A673 (cell line): ENCODE results near the gene TNFSF8. TPM values are rescaled to one million over a fixed set of nuclear protein-coding genes. Genes with fewer than 3 reads are reported as not detected.

Experiments used
- BruUV-seq: library from RNA; stranded (reverse); fragments of 400-500 nt; replicated peaks from 2 replicates; lab custom pipeline; 2021; lab: Mats Ljungman, UMichigan
- CTCF ChIA-PET: fragments of 300-600 bp; sonication (Branson Sonifier 250); formaldehyde crosslinking; loops from one replicate; lab custom pipeline; 2022; ENCODE audit warnings: antibody characterized with exemption; lab: Charles Lee
- POLR2A ChIA-PET: fragments of 300-600 bp; sonication (Branson Sonifier 250); formaldehyde crosslinking; loops from one replicate; lab custom pipeline; 2022; ENCODE audit warnings: antibody characterized with exemption; ENCODE audit not compliant: low non-redundant PET; lab: Charles Lee
- DNase-seq: peaks from one replicate; pipeline ENCODE4 v3.0.0-alpha.2; 2015; ENCODE audit warnings: low spot score
- H3K27ac ChIP-seq: fragments of 200-600 bp; sonication (generic); 2 replicates; pipeline ENCODE4 v1.5.1; 2016; ENCODE audit warnings: mixed run types, low read depth, mild to moderate bottlenecking, mixed read lengths, antibody characterized with exemption, low read length; ENCODE audit not compliant: poor library complexity, severe bottlenecking
- H3K27me3 ChIP-seq: fragments of 200-600 bp; sonication (generic); replicated peaks from 2 replicates; pipeline ENCODE4 v1.6.1; 2017; ENCODE audit warnings: mixed run types, low read depth, mild to moderate bottlenecking, mixed read lengths, antibody characterized with exemption, low read length; ENCODE audit not compliant: insufficient read depth, poor library complexity
- H3K36me3 ChIP-seq: fragments of 200-600 bp; sonication (generic); 2 replicates; pipeline ENCODE4 v1.6.1; 2016; ENCODE audit warnings: mixed run types, mild to moderate bottlenecking, mixed read lengths, antibody characterized with exemption, low read length; ENCODE audit not compliant: insufficient read depth, poor library complexity, severe bottlenecking
- H3K4me1 ChIP-seq: fragments of 200-600 bp; sonication (generic); 2 replicates; pipeline ENCODE4 v1.6.1; 2017; ENCODE audit warnings: mixed run types, mild to moderate bottlenecking, mixed read lengths, antibody characterized with exemption, low read length; ENCODE audit not compliant: insufficient read depth, poor library complexity, severe bottlenecking
- H3K4me3 ChIP-seq: fragments of 200-600 bp; sonication (generic); 2 replicates; pipeline ENCODE4 v1.5.1; 2016; ENCODE audit warnings: low read depth, mixed run types, mild to moderate bottlenecking, mixed read lengths, low read length; ENCODE audit not compliant: poor library complexity, severe bottlenecking
- H3K9me3 ChIP-seq: fragments of 200-600 bp; sonication (generic); 2 replicates; pipeline ENCODE4 v1.6.1; 2016; ENCODE audit warnings: mixed run types, low read depth, mild to moderate bottlenecking, mixed read lengths, antibody characterized with exemption, low read length; ENCODE audit not compliant: poor library complexity, severe bottlenecking
- CTCF ChIP-seq: fragments of 300-800, 200-600 bp; sonication (generic); conservative IDR thresholded peaks from 2 replicates; pipeline ENCODE4 v1.5.1; 2017; ENCODE audit warnings: low read depth, mild to moderate bottlenecking, antibody characterized with exemption, low read length, moderate library complexity, mixed read lengths
- EZH2 ChIP-seq: fragments of 200-600 bp; sonication (generic); IDR thresholded peaks from 2 replicates; pipeline ENCODE4 v1.6.1; 2017; ENCODE audit warnings: borderline replicate concordance, low read depth, mild to moderate bottlenecking, mixed read lengths, antibody characterized with exemption, low read length; ENCODE audit not compliant: poor library complexity, severe bottlenecking
- intact Hi-C: fragments of 100-400 bp; cut with micrococcal nuclease; formaldehyde crosslinking; loops from one replicate; pipeline ENCODE4 v1.10.0; 2022; ENCODE audit not compliant: unreplicated experiment
- total RNA-seq: library from RNA; stranded (reverse); gene quantifications from 2 replicates; pipeline ENCODE4 v1.2.3, GENCODE V29; 2021

Gene TNFSF8
- total RNA-seq, 1 experiment from 2014 or later: not detected

- no peaks in the 10 kb centered on the region for H3K27me3 ChIP-seq
- H3K4me3 ChIP-seq: no peak overlapping the region
- no peaks in the 10 kb centered on the region for H3K9me3 ChIP-seq
- ChIA-PET CTCF (interaction anchor here (1.0 kb wide), 1 partner anchor 60 kb away, joined by 3 read pairs; no protein-coding TSS in a partner anchor), POLR2A (no interaction called here)
- no TSS peak for BruUV-seq
- intact Hi-C loops: no loop called here
- peak overlapping the region; percentile 81 for H3K27ac ChIP-seq
- TF ChIP-seq EZH2 (no peak), CTCF (no peak)
- peaks cover 39% of the 10 kb centered on the region for H3K4me1 ChIP-seq
- DNase-seq: peak; percentile 83
- no peaks in the 10 kb centered on the region for H3K36me3 ChIP-seq
These were observed 23.6 kb upstream of the TNFSF8 start for GRCh38 chr9:114953959-114954358.

GRCh38 chr9:114953046-114953445 is 22.7 kb upstream of the TNFSF8 start:
- POLR2A ChIA-PET: no interaction called here
- H3K4me3 ChIP-seq: no peak overlapping the region
- H3K36me3 ChIP-seq: no peaks in the 10 kb centered on the region
- no peaks in the 10 kb centered on the region for H3K27me3 ChIP-seq
- DNase-seq: peak; percentile 76
- no peaks in the 10 kb centered on the region for H3K9me3 ChIP-seq
- TF ChIP-seq CTCF: no peak
- no peak for TF ChIP-seq EZH2
- H3K4me1 ChIP-seq: peaks cover 39% of the 10 kb centered on the region
- intact Hi-C loops: no loop called here
- BruUV-seq: no TSS peak
- CTCF ChIA-PET: no interaction called here
- H3K27ac ChIP-seq: peak overlapping the region; percentile 81

GRCh38 chr9:114950761-114951160 is 20.4 kb upstream of the TNFSF8 start:
- no peak overlapping the region for H3K27ac ChIP-seq
- H3K4me1 ChIP-seq: peaks cover 39% of the 10 kb centered on the region
- ChIA-PET CTCF (no interaction called here), POLR2A (no interaction called here)
- no peaks in the 10 kb centered on the region for H3K27me3 ChIP-seq
- H3K9me3 ChIP-seq: no peaks in the 10 kb centered on the region
- TF ChIP-seq EZH2 (no peak), CTCF (no peak)
- no peak for DNase-seq
- no TSS peak for BruUV-seq
- intact Hi-C loops: no loop called here
- H3K36me3 ChIP-seq: no peaks in the 10 kb centered on the region
- H3K4me3 ChIP-seq: no peak overlapping the region
